Tibial artery (tissue), 4 donors: ENCODE results near the gene ELL.
"Not testable (repeated sequence)": the region's sequence is repeated elsewhere in the genome, so short reads cannot be mapped to it uniquely, and the experiment has no call there.

Experiments
- DNase-seq, 2 donors: peaks; one replicate each; pipeline ENCODE4 v3.0.0-alpha.2; 2019
- H3K27ac ChIP-seq, 2 donors: fragments of 200-600 bp; sonication (generic) in 1 of 2; 1 replicate in 1 of 2; 2 replicates in 1 of 2; pipeline ENCODE4 v1.5.1; 2018 to 2019; ENCODE audit warnings: mild to moderate bottlenecking in 1 of 2
- H3K27me3 ChIP-seq, 2 donors: fragments of 200-600 bp; sonication (generic) in 1 of 2; one replicate each; pipeline versions ENCODE4 v1.5.1 to v1.6.0; 2016 to 2019
- H3K36me3 ChIP-seq, 3 donors: fragments of 200-600 bp; sonication (generic) in 2 of 3; one replicate each; pipeline ENCODE4 v1.5.1; 2016 to 2019; ENCODE audit warnings: mild to moderate bottlenecking in 2 of 3
- H3K4me1 ChIP-seq, 4 donors: fragments of 200-600 bp; sonication (generic) in 2 of 4; 1 replicate in 3 of 4; 2 replicates in 1 of 4; pipeline ENCODE4 v1.5.1; 2016 to 2019
- H3K4me3 ChIP-seq, 2 donors: fragments of 200-600 bp; sonication (generic) in 1 of 2; 1 replicate in 1 of 2; 2 replicates in 1 of 2; pipeline ENCODE4 v1.5.1; 2018 to 2019; ENCODE audit warnings: mild to moderate bottlenecking in 2 of 2
- H3K9me3 ChIP-seq, 3 donors: fragments of 200-600 bp; sonication (generic) in 1 of 3; one replicate each; pipeline ENCODE4 v1.5.1; 2016 to 2019
- intact Hi-C: fragments of 100-400 bp; cut with DNase I; formaldehyde crosslinking; loops from one replicate; pipeline ENCODE4 v1.15.0; 2023; ENCODE audit warnings: low total_unique reads
- TF ChIP-seq, protein P1 (sequence below), 2 experiments: fragments of 200-600 bp in 1 of 2; fragments of 450-650 bp in 1 of 2; IDR thresholded peaks; one replicate each; pipeline ENCODE4 v1.5.1; 2017 to 2019; ENCODE audit warnings: antibody characterized with exemption in 2 of 2, mild to moderate bottlenecking in 1 of 2, moderate library complexity in 1 of 2

The ELL gene

DNA sequence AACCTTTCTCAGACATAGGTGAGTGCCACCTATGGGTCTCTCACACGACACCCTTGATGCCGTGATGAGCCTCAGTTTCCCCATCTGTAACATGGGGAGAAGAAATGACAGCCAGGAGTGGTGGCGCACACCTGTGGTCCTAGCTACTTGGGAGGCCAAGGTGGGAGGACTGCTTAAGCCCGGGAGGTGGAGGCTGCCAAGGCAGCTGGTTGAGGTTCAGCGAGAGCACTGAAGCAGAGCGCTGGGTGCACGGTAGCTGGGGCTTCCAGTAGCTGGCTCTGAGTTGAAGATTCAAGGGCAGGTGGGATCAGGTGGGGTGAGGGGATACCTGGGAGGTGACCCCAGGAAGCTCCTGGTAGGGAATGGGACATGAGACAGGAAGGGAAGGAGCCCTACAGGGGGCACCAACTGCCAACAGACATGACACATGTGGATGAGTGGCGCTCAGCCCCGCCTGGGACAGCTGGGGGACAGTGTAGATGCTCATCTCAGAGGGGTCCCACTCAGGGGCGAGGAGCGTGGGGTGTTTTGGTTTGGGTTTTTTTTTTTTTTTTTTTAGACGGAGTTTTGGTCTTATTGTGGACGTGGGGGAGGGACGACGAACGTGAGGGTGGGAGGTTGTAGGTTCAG is 109.1 kb downstream of the ELL start:
- no peaks in the 10 kb centered on the region for H3K36me3 ChIP-seq
- DNase-seq, result no peak
- H3K27me3 ChIP-seq, result peaks cover 0 to 23% of the 10 kb centered on the region in 2 donors
- no peak overlapping the region for H3K27ac ChIP-seq
- no peaks in the 10 kb centered on the region for H3K9me3 ChIP-seq
- H3K4me1 ChIP-seq, result peaks cover 3 to 42% (median 36%) of the 10 kb centered on the region in 4 donors
- TF ChIP-seq, protein P1, sequence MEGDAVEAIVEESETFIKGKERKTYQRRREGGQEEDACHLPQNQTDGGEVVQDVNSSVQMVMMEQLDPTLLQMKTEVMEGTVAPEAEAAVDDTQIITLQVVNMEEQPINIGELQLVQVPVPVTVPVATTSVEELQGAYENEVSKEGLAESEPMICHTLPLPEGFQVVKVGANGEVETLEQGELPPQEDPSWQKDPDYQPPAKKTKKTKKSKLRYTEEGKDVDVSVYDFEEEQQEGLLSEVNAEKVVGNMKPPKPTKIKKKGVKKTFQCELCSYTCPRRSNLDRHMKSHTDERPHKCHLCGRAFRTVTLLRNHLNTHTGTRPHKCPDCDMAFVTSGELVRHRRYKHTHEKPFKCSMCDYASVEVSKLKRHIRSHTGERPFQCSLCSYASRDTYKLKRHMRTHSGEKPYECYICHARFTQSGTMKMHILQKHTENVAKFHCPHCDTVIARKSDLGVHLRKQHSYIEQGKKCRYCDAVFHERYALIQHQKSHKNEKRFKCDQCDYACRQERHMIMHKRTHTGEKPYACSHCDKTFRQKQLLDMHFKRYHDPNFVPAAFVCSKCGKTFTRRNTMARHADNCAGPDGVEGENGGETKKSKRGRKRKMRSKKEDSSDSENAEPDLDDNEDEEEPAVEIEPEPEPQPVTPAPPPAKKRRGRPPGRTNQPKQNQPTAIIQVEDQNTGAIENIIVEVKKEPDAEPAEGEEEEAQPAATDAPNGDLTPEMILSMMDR (IDR thresholded peaks at IDR 0.05), result no peak
- H3K4me3 ChIP-seq, result no peak overlapping the region
- intact Hi-C loops, result no loop called here

- no peak overlapping the region for H3K27ac ChIP-seq
- DNase-seq, result no peak
- peaks cover 0 to 11% of the 10 kb centered on the region in 2 donors for H3K27me3 ChIP-seq
- H3K36me3 ChIP-seq, result no peaks in the 10 kb centered on the region
- intact Hi-C loops, result loop anchor here (5.0 to 10.0 kb wide), 2 partner anchors 61 to 143 kb away; no protein-coding TSS in a partner anchor
- TF ChIP-seq, protein P1 (IDR thresholded peaks at IDR 0.05), result peak in 1 of 2 experiments; percentile 12
- H3K4me1 ChIP-seq, result peaks cover 0 to 6% (median 2%) of the 10 kb centered on the region in 4 donors
- no peaks in the 10 kb centered on the region for H3K9me3 ChIP-seq
- H3K4me3 ChIP-seq, result no peak overlapping the region
These were observed 113.8 kb downstream of the ELL start for GRCh38 chr19:18408053-18408476.

DNA sequence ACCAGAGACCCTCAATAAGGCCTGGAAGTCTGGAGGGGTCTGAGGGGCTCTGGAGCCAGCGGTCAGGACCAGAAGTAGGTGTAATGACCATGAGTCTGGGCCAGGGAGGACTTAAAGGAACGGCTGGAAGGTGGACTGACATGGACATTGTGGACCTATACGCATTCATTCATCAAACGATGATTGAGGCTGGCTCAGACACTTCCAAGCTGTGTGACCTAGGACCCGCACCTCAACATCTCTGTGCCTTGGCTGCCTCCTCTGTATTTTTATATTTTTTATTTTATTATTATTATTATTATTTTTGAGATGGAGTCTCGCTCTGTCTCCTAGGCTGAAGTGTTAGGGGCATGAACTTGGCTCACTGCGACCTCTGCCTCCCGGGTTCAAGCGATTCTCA is 115.1 kb downstream of the ELL start:
- no peak overlapping the region for H3K4me3 ChIP-seq
- peaks cover 0 to 18% of the 10 kb centered on the region in 2 donors for H3K27me3 ChIP-seq
- H3K4me1 ChIP-seq, result peaks cover 0 to 6% (median 2%) of the 10 kb centered on the region in 4 donors
- H3K27ac ChIP-seq, result no peak overlapping the region
- no peaks in the 10 kb centered on the region for H3K36me3 ChIP-seq
- intact Hi-C loops, result loop anchor here (5.0 to 10.0 kb wide), 2 partner anchors 59 to 142 kb away; no protein-coding TSS in a partner anchor
- H3K9me3 ChIP-seq, result no peaks in the 10 kb centered on the region
- TF ChIP-seq, protein P1 (IDR thresholded peaks at IDR 0.05), result no peak
- no peak for DNase-seq

- H3K27me3 ChIP-seq, result peaks cover 0 to 18% of the 10 kb centered on the region in 2 donors
- DNase-seq, H3K27ac ChIP-seq, H3K36me3 ChIP-seq, H3K4me3 ChIP-seq, H3K4me1 ChIP-seq, H3K9me3 ChIP-seq: not testable (repeated sequence)
- intact Hi-C loops, result loop anchor here (5.0 to 10.0 kb wide), 2 partner anchors 58 to 141 kb away; no protein-coding TSS in a partner anchor
These were observed 116.1 kb downstream of the ELL start for GRCh38 chr19:18405754-18406153.

GRCh38 chr19:18402455-18403248 is 119.2 kb downstream of the ELL start:
- H3K9me3 ChIP-seq, H3K27ac ChIP-seq, H3K36me3 ChIP-seq, DNase-seq, H3K4me3 ChIP-seq, H3K4me1 ChIP-seq: not testable (repeated sequence)
- intact Hi-C loops, result loop anchor here (10.0 kb wide), 1 partner anchor 138 kb away; no protein-coding TSS in a partner anchor
- H3K27me3 ChIP-seq, result peaks cover 0 to 27% of the 10 kb centered on the region in 2 donors

- TF ChIP-seq, protein P1 (IDR thresholded peaks at IDR 0.05), result no peak
- H3K27ac ChIP-seq, result no peak overlapping the region
- no peaks in the 10 kb centered on the region for H3K9me3 ChIP-seq
- no peaks in the 10 kb centered on the region for H3K4me1 ChIP-seq
- H3K27me3 ChIP-seq, result peaks cover 0 to 37% of the 10 kb centered on the region in 2 donors
- intact Hi-C loops, result loop anchor here (10.0 kb wide), 1 partner anchor 137 kb away; no protein-coding TSS in a partner anchor
- H3K36me3 ChIP-seq, result no peaks in the 10 kb centered on the region
- H3K4me3 ChIP-seq, result no peak overlapping the region
- peak; percentile 77 to 79 for DNase-seq
These were observed 120.2 kb downstream of the ELL start for GRCh38 chr19:18401580-18402112.
